KMS-11 (cell line): ENCODE measurements around the gene TANGO6.

Experiments used
- H2AFZ ChIP-seq: fragments of 200-600 bp; sonication (generic); 2 replicates; pipeline ENCODE4 v1.6.1; 2016; ENCODE audit warnings: antibody characterized with exemption, mixed run types, low read depth
- H3K27ac ChIP-seq: fragments of 200-600 bp; sonication (generic); 2 replicates; pipeline ENCODE4 v1.6.1; 2016; ENCODE audit warnings: mild to moderate bottlenecking, mixed run types
- H3K27me3 ChIP-seq: fragments of 200-600 bp; sonication (generic); 2 replicates; pipeline ENCODE4 v1.6.1; 2017; ENCODE audit warnings: mild to moderate bottlenecking, low read depth, mixed run types, moderate library complexity; ENCODE audit not compliant: insufficient read depth
- H3K36me3 ChIP-seq: fragments of 200-600 bp; sonication (generic); 2 replicates; pipeline ENCODE4 v1.6.1; 2017; ENCODE audit warnings: mild to moderate bottlenecking, mixed run types; ENCODE audit not compliant: insufficient read depth
- H3K4me1 ChIP-seq: fragments of 200-600 bp; sonication (generic); 2 replicates; pipeline ENCODE4 v1.6.1; 2016; ENCODE audit warnings: mild to moderate bottlenecking, low read depth, mixed run types; ENCODE audit not compliant: poor library complexity, severe bottlenecking
- H3K4me2 ChIP-seq: fragments of 200-600 bp; sonication (generic); 2 replicates; pipeline ENCODE4 v1.7.0; 2016; ENCODE audit warnings: mild to moderate bottlenecking, mixed run types
- H3K4me3 ChIP-seq: fragments of 200-600 bp; sonication (generic); IDR thresholded peaks from 2 replicates; pipeline ENCODE4 v1.6.1; 2017; ENCODE audit warnings: low read depth, low read length, mixed read lengths; ENCODE audit not compliant: insufficient read depth
- H3K79me2 ChIP-seq: fragments of 200-600 bp; sonication (generic); 2 replicates; pipeline ENCODE4 v1.6.1; 2016; ENCODE audit warnings: low read depth, mixed run types; ENCODE audit not compliant: insufficient read depth
- H3K9ac ChIP-seq: fragments of 200-600 bp; sonication (generic); 2 replicates; pipeline ENCODE4 v1.6.1; 2016; ENCODE audit warnings: mild to moderate bottlenecking, mixed run types
- H4K20me1 ChIP-seq: fragments of 200-600 bp; sonication (generic); 2 replicates; pipeline ENCODE4 v1.6.1; 2016; ENCODE audit warnings: mild to moderate bottlenecking, mixed run types; ENCODE audit not compliant: insufficient read depth
- TF ChIP-seq, protein P1 (sequence below): fragments of 200-600 bp; sonication (generic); conservative IDR thresholded peaks from 2 replicates; pipeline ENCODE4 v1.6.1; 2017; ENCODE audit warnings: low read depth, mild to moderate bottlenecking, antibody characterized with exemption, low read length, moderate library complexity, mixed read lengths

TANGO6 gene

DNA sequence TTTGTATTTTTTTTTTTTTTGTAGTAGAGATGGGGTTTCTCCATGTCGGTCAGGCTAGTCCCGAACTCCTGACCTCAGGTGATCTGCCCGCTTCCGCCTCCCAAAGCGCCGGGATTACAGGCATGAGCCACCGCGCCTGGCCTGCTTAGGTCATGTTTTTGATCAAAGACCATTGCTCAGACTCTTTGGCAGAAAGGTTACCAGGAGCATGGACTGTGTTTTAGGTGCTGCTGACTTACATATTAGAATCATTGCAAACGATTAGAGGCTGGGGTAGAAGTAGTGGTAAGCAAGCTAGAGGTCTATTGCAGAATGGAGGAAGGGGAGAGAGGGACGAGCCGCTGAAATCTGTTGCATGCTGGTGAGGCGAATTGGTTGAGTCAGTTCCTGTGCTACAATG lies 79.8 kb downstream of the TANGO6 start:
- H3K27me3 ChIP-seq = no peaks in the 10 kb centered on the region
- H3K9ac ChIP-seq = no peak overlapping the region
- no peaks in the 10 kb centered on the region for H3K36me3 ChIP-seq
- no peaks in the 10 kb centered on the region for H3K4me1 ChIP-seq
- no peak overlapping the region for H3K4me2 ChIP-seq
- TF ChIP-seq, protein P1, sequence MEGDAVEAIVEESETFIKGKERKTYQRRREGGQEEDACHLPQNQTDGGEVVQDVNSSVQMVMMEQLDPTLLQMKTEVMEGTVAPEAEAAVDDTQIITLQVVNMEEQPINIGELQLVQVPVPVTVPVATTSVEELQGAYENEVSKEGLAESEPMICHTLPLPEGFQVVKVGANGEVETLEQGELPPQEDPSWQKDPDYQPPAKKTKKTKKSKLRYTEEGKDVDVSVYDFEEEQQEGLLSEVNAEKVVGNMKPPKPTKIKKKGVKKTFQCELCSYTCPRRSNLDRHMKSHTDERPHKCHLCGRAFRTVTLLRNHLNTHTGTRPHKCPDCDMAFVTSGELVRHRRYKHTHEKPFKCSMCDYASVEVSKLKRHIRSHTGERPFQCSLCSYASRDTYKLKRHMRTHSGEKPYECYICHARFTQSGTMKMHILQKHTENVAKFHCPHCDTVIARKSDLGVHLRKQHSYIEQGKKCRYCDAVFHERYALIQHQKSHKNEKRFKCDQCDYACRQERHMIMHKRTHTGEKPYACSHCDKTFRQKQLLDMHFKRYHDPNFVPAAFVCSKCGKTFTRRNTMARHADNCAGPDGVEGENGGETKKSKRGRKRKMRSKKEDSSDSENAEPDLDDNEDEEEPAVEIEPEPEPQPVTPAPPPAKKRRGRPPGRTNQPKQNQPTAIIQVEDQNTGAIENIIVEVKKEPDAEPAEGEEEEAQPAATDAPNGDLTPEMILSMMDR = no peak
- H3K4me3 ChIP-seq = no peak overlapping the region
- no peaks in the 10 kb centered on the region for H3K79me2 ChIP-seq
- no peak overlapping the region for H2AFZ ChIP-seq
- H3K27ac ChIP-seq = no peak overlapping the region
- H4K20me1 ChIP-seq = no peaks in the 10 kb centered on the region

DNA sequence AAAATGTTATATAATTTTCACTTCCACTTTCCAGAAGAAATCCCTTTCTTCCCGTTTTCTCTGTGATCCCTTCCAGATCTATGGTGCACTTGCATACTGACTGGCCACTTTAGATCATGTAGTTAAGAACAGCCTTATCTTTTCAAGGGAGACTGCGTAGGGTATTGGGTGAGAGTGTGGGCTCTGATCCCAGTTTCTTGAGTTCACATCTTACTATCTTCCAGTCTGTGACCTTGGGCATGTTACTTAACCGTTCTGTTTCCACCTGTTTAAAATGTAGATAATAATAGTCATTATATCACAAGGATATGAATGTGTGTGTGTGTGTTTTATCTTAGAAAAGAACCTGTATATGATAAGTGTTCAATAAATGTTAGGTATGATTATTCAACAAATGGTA lies 83.7 kb downstream of the TANGO6 start:
- TF ChIP-seq, protein P1 = no peak
- no peak overlapping the region for H3K4me2 ChIP-seq

DNA sequence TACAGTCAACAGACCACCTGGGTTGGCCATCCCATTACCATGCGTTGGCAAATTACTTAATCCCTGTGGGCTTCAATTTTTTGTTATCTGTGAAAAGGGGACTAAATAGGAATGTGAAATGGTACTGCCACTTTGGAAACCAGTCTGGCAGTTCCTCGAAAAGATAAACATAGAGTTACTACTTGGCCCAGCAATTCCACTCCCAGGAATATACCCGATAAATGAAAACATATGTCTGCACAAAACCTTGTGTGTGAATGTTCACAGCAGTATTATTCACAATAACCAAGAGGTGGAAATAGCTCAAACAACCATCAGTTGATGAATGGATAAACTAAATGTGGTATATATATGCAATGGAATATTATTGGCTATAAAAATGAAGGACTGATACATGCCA lies 87.9 kb downstream of the TANGO6 start:
- Histone ChIP-seq H4K20me1 (no peaks in the 10 kb centered on the region), H3K9ac (no peak overlapping the region), H3K79me2 (no peaks in the 10 kb centered on the region), H3K36me3 (no peaks in the 10 kb centered on the region), H2AFZ (no peak overlapping the region), H3K27ac (no peak overlapping the region), H3K4me2 (no peak overlapping the region), H3K4me1 (no peaks in the 10 kb centered on the region), H3K4me3 (no peak overlapping the region), H3K27me3 (no peaks in the 10 kb centered on the region)
- TF ChIP-seq, protein P1 = no peak

More for the DNA sequence above, 83.7 kb downstream of the TANGO6 start:
- H3K27me3 ChIP-seq = no peaks in the 10 kb centered on the region
- no peak overlapping the region for H3K27ac ChIP-seq
- H2AFZ ChIP-seq = no peak overlapping the region
- H3K36me3 ChIP-seq = no peaks in the 10 kb centered on the region
- H4K20me1 ChIP-seq = no peaks in the 10 kb centered on the region
- H3K9ac ChIP-seq = no peak overlapping the region
- H3K79me2 ChIP-seq = no peaks in the 10 kb centered on the region
- H3K4me1 ChIP-seq = no peaks in the 10 kb centered on the region
- H3K4me3 ChIP-seq = no peak overlapping the region

DNA sequence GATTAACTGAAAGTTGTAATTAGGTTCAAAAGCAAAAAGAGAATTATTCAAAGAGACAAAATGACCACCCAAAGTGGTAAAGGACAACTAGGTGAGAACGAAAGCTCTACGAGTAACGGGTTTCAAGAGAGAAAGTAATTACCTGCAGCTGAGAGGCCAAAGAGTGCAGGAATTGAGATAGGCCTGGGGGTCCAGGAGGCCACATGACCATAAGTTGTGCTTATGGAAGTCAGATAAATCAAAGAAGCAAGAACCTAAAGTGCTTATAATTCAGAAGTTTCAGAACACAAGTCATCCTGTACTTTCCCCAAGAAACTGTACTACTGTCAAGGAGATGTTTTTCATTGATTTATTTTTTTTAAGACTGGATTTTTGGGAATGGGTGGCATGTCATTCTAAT lies 91.1 kb downstream of the TANGO6 start:
- no peak overlapping the region for H3K4me2 ChIP-seq
- H3K36me3 ChIP-seq = no peaks in the 10 kb centered on the region
- H3K4me3 ChIP-seq = no peak overlapping the region
- TF ChIP-seq, protein P1 = no peak
- H3K27me3 ChIP-seq = no peaks in the 10 kb centered on the region
- no peaks in the 10 kb centered on the region for H3K4me1 ChIP-seq
- no peaks in the 10 kb centered on the region for H4K20me1 ChIP-seq
- no peak overlapping the region for H2AFZ ChIP-seq
- no peaks in the 10 kb centered on the region for H3K79me2 ChIP-seq
- H3K27ac ChIP-seq = no peak overlapping the region
- H3K9ac ChIP-seq = no peak overlapping the region
